ENCODE results near the gene RIT1. TPM values are rescaled to one million over a fixed set of nuclear protein-coding genes. Genes with fewer than 3 reads are reported as not detected.

The RIT1 gene
- 12.2 and 15.9 TPM in 2 replicates for total RNA-seq (2016; rRNA removed; fragmentation: Illumina TruSeq; extraction: Trizol)
- total RNA-seq (2016; cell fraction: cytosol; rRNA removed; fragmentation: Illumina TruSeq; extraction: Trizol; ENCODE audit: low read depth), result 1.8 and 2.7 TPM in 2 replicates
- 12.0 and 18.3 TPM in 2 replicates for total RNA-seq (2016; cell fraction: insoluble cytoplasmic fraction; rRNA removed; fragmentation: Illumina TruSeq; extraction: Trizol)
- total RNA-seq (2016; cell fraction: membrane; rRNA removed; fragmentation: Illumina TruSeq; extraction: Trizol), result 3.7 and 5.0 TPM in 2 replicates
- total RNA-seq (2016; cell fraction: nucleus; rRNA removed; fragmentation: Illumina TruSeq; extraction: Trizol), result 5.1 and 6.9 TPM in 2 replicates
- 29.3 and 32.2 TPM in 2 replicates for polyA plus RNA-seq (2011; rRNA removed)
- polyA plus RNA-seq (2011; cell fraction: cytosol; rRNA removed), result 27.0 and 36.8 TPM in 2 replicates
- polyA plus RNA-seq (2011; cell fraction: nucleus; rRNA removed), result 10.2 and 15.6 TPM in 2 replicates
- 14.8 and 19.9 TPM in 2 replicates for polyA plus RNA-seq (2012)
- polyA plus RNA-seq (2016; cell fraction: cytosol; fragmentation: Illumina TruSeq; extraction: Trizol; ENCODE audit: low read depth), result 1.3 and 1.4 TPM in 2 replicates
- 12.1 and 13.9 TPM in 2 replicates for polyA plus RNA-seq (2016; cell fraction: insoluble cytoplasmic fraction; fragmentation: Illumina TruSeq; extraction: Trizol; ENCODE audit: low read depth)
- polyA plus RNA-seq (2016; cell fraction: membrane; fragmentation: Illumina TruSeq; extraction: Trizol; ENCODE audit: low read depth), result 1.8 and 2.0 TPM in 2 replicates
- polyA plus RNA-seq (2016; cell fraction: nucleus; fragmentation: Illumina TruSeq; extraction: Trizol; ENCODE audit: insufficient read depth, low read depth), result 13.6 and 15.1 TPM in 2 replicates
- polyA minus RNA-seq (2011; rRNA and poly(A)+ RNA removed; ENCODE audit: low replicate concordance), result 23.7 and 26.0 TPM in 2 replicates
- polyA minus RNA-seq (2011; cell fraction: cytosol; rRNA and poly(A)+ RNA removed), result 16.1 and 17.4 TPM in 2 replicates
- 11.6 and 20.5 TPM in 2 replicates for polyA minus RNA-seq (2011; cell fraction: nucleus; rRNA and poly(A)+ RNA removed)
- Bru-seq, nascent RNA, result percentile 66 among the genes with signal in this experiment
- percentile 85 among the genes with signal in this experiment for BruChase-seq, experiment 1, labeled RNA remaining after a 6-hour chase
- BruChase-seq, experiment 2, labeled RNA remaining after a 2-hour chase, result percentile 86 among the genes with signal in this experiment
- long read RNA-seq, experiment 1, transcript RIT1-202 (6 exons, 3,445 nt), result major isoform, 7 of 7 reads
- long read RNA-seq, experiment 1, partial matches to known transcripts, result 0 of 7 reads
- long read RNA-seq, experiment 1, other reads (novel, unspliced or antisense), result 0 of 7 reads
- long read RNA-seq, experiment 2, transcript RIT1-202 (6 exons, 3,445 nt), result major isoform, 14 of 30 reads
- long read RNA-seq, experiment 2, partial matches to known transcripts, result 1 of 30 reads
- long read RNA-seq, experiment 2, other reads (novel, unspliced or antisense), result 14 of 30 reads

GRCh38 chr1:155911156-155912055 is at the start of gene RIT1:
TSS of gene RIT1 (minus strand) at chr1:155911349. CDS start at chr1:155910761, 588 bp downstream.
- no TSS peak for BruUV-seq (replicated peaks)
- ATAC-seq, result peak; percentile 87
- Histone ChIP-seq H3K27ac (ENCODE audit: extremely low read length, insufficient read depth, low read length) (peak within 1 kb of the TSS; percentile 61), H3K9me3 (ENCODE audit: low read length) (no peaks in the 10 kb centered on the region), H3K4me1 (ENCODE audit: insufficient read depth, low read length) (peaks cover 21% of the 10 kb centered on the region), H3K79me2 (ENCODE audit: insufficient read depth, low read length) (peaks cover 13% of the 10 kb centered on the region), H2AFZ (ENCODE audit: low read length) (no peak within 1 kb of the TSS), H3K9ac (ENCODE audit: insufficient read depth, low read depth, low read length) (peak within 1 kb of the TSS; percentile 74), H3K36me3 (replicated peaks in 1 of 2; ENCODE audit: control insufficient read depth in 1 of 2, insufficient read depth in 2 of 2, low read length in 2 of 2) (peaks cover 11 to 47% of the 10 kb centered on the region in 2 experiments), H3K27me3 (ENCODE audit: control insufficient read depth in 1 of 2, insufficient read depth in 2 of 2, low read length in 2 of 2) (no peaks in the 10 kb centered on the region), H3K4me3 (replicated peaks in 1 of 3; ENCODE audit: insufficient read depth in 1 of 3, low read depth in 2 of 3, low read length in 3 of 3) (peak within 1 kb of the TSS; percentile 62 to 79 (median 78)), H3K4me2 (ENCODE audit: low read depth, low read length) (peak within 1 kb of the TSS; percentile 76), H4K20me1 (ENCODE audit: insufficient read depth, low read length) (no peaks in the 10 kb centered on the region)
- DNase-seq (ENCODE audit: low spot score), result peak; percentile 70
- intact Hi-C loops (cut with micrococcal nuclease; ENCODE audit: unreplicated experiment) (no loop called here), in situ Hi-C loops (cut with HindIII; ENCODE audit: extremely low pct_ligation_motif_present, low pct_unique_long_range_greater_than_20kb) (no loop called here)
- peak; percentile 53 for FAIRE-seq
- ChIA-PET CTCF (ENCODE audit: low intra/inter-chr PET ratio, low total read pairs) (no interaction called here), POLR2A (interaction anchor here (0.7 to 1.5 kb wide), 6 partner anchors 13 to 33 kb away, joined by 3 to 4 read pairs (median 4); partner anchors contain the start of gene KHDC4)
- 12% methylated on average over 25 of the region's 34 CpGs for WGBS (ENCODE audit: low lambda C conversion rate)
- TF ChIP-seq MATR3 (CRISPR knock-in tag; IDR thresholded peaks at IDR 0.05), result no peak
- no peak for TF ChIP-seq PAWR (CRISPR knock-in tag; IDR thresholded peaks at IDR 0.05; ENCODE audit: borderline replicate concordance)
- TF ChIP-seq HMGXB4 (CRISPR knock-in tag; IDR thresholded peaks at IDR 0.05; ENCODE audit: borderline replicate concordance in 1 of 2, low read depth in 1 of 2), result 0 out of 4 replicates have a peak, but pooled peaks of 1 of the 2 experiments have one; percentile 43
- TF ChIP-seq RNF2 (conservative IDR thresholded peaks at IDR 0.05; ENCODE audit: low read depth), result no peak
- peak; percentile 55; the same call in 1 of the 2 replicates for TF ChIP-seq KMT2B (CRISPR knock-in tag; IDR thresholded peaks at IDR 0.05)
- TF ChIP-seq ZNF639 (CRISPR knock-in tag; conservative IDR thresholded peaks at IDR 0.05), result peak; percentile 65; the same call in 1 of the 2 replicates
- TF ChIP-seq FOXA1 (IDR thresholded peaks at IDR 0.05), result no peak
- TF ChIP-seq FOXA1 (CRISPR knock-in tag; IDR thresholded peaks at IDR 0.05), result no peak
- no peak for TF ChIP-seq MTA3 (CRISPR knock-in tag; IDR thresholded peaks at IDR 0.05)
- TF ChIP-seq ZFP90 (CRISPR knock-in tag; IDR thresholded peaks at IDR 0.05; ENCODE audit: borderline replicate concordance), result 0 out of 2 replicates have a peak, but pooled peaks have one; percentile 39
- peak; percentile 50 for TF ChIP-seq TFDP2 (CRISPR knock-in tag; IDR thresholded peaks at IDR 0.05)
- no peak for TF ChIP-seq TCF7L2 (IDR thresholded peaks at IDR 0.05; ENCODE audit: low read depth, low read length)
